Stimulated activated CD4-positive, alpha-beta T cell treated with anti-CD3 and anti-CD28 coated beads, Interleukin-15, amount 100 ng/mL, for 1 hour (primary cell): ENCODE results near the gene MSX1.
"Not testable (repeated sequence)": the region's sequence is repeated elsewhere in the genome, so short reads cannot be mapped to it uniquely, and the experiment has no call there.

Source experiments
- DNase-seq, 2 donors: peaks; one replicate each; pipeline ENCODE4 v3.0.0-alpha.2; 2020; ENCODE audit warnings: low read depth in 1 of 2, low spot score in 1 of 2

MSX1 gene

DNA sequence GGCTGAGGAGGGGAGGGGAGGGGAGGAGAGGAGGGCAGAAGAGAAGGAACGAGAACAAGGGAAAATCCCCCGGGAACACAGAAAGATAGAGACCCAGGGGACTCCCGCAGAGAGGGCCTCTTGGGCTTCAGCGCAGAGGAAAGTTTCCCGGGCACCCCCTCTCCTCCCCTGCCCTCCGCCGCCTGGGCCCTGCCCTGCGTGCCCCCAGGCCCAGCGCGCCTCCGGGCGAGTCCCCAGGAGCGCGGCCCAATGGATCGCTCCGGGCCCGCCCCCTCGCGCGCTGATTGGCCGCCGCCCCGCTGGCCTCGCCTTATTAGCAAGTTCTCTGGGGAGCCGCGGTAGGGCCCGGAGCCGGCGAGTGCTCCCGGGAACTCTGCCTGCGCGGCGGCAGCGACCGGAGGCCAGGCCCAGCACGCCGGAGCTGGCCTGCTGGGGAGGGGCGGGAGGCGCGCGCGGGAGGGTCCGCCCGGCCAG lies at the start of gene MSX1:
Gene MSX1, plus strand, starts transcription at position 341 of the 474 bp plus-strand sequence. CDS start 235 bp downstream, outside the sequence.
- peak in 1 of 2 donors; percentile 28 for DNase-seq

GRCh38 chr4:4810092-4810774 lies 49.2 kb upstream of the MSX1 start:
- DNase-seq, result no peak

DNA sequence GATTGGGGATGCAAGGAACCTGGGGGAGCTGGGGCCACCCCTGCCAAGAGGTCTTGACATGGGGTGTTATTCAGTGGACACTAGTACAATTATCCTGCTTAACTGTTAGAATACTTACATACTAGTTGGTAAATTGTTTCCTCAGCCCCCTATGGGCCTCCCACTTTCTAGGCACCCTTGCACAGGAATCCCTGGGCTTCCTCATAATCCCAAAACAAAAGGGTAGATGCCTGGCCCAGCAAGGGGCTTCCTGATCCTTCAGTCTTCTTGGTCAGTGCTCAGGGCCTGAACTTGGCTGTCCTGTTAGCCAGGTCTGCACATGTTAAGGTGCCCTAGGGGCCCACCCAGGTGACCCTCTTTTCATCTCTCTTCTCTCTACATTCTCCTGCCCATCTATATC lies 48.7 kb upstream of the MSX1 start:
- DNase-seq, result no peak

DNA sequence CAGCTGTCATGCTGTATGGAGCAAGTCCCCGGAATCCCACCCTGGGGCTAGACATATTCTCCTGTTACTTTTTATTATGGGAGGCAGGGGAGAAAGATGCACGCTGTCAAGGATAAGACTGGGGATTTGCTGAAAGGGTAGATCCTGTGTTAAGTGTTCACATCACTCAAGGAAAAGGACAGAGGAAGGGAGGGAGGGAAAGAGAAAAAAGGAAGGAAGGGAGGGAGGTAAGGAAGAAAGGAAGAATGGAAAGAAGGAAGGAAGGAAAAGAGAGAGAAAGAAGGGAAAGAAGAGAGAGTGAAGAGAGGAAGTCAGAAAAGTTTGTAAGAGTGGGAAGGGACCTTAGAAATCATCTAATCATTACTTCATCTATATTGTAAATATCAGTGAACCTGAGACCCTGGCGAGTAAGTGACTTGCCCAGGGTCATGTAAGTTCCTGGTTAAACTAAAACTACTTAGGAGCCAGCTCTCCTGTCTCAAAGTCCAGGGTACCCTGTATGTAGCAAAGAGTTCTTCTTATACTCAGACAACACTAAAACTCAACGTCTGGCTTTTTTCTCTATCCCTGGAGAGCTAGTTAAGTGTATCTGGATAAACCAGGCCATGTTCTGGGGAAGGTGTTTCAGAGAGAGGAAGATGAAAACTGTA lies 47.2 kb upstream of the MSX1 start:
- no peak for DNase-seq

GRCh38 chr4:4818415-4819212 lies 40.9 kb upstream of the MSX1 start:
- no peak for DNase-seq

DNA sequence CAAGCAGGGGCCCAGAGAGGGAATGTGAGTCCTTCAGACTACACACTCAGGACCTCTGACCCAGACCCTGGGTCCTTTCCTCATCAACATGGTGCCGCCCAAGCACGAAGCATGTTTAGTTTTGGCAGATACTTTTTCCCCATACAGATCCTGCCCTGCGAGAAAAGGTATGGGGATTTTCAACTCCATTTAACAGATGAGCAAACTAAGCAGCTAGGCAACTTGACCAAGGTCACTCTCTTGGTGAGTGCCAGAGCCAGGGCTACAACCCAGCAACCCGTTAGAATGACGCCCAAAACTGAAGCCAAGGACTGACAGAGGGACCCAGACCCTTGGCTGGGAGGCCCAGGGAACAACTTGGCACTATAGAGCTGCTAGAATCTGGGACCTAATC lies 40.3 kb upstream of the MSX1 start:
- DNase-seq, result no peak

- DNase-seq, result no peak
Observed at GRCh38 chr4:4820261-4820660, 39.2 kb upstream of the MSX1 start.

DNA sequence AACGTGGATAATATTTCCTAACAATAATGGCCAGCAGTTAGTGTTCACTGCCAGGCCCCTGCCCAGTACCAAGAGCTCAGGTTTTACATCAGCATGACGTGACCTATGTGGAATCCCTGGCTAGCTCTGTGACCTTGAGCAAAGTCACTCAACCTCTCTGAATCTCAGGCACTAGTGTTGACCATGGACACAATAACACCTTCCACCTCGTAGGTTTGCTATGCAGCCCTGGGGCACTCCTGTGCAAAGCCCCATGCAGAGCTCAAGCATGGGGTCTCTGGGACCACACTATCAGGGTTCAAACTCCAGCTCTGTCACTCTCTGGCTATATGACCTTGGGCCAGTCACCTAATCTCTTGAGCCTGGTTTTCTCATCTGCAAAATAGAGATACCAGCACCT lies 38.7 kb upstream of the MSX1 start:
- DNase-seq, result no peak

DNA sequence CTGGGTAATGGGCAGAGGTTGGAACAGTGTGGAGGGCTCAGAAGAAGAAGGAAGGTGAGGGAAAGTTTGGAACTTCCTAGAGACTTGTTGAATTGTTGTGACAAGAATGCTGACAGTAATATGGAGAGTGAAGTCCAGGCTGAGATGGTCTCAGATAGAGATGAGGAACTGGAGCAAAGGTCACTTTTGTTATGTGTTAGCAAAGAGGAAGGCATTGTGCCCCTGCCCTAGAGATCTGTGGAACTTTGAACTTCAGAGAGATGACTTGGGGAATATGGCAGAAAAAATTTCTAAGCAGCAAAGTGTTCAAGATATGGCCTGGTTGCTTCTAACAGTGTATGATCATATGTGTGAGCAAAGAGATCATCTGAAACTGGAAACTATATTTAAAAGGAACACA lies 37.9 kb upstream of the MSX1 start:
- DNase-seq, result no peak

- DNase-seq, result not testable (repeated sequence)
Observed at GRCh38 chr4:4822286-4822685, 37.2 kb upstream of the MSX1 start.

DNA sequence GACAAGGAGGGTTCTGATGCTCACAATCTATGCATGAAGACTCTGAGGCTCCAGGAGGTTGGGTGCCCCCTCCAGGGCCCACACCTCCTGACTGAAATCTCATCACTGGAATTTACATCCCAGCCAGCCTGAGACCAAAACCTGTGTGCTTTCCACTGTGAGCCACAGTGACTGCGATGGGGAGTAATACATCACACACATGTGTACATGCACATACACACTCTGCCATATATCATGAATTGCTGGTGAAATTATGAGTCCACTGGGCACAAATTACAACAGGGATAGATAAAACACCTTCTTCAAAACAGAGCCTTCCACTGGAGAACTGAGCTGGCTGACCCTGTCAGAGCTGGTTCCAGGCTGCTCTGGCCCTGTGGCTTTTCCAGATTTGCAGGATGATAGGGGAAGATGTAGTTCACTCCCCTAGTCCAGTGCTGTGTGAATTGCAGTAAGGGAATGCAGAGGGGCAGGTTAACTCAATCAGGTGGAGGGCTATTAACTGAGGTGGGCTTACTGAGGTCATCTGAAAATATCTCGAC lies 35.8 kb upstream of the MSX1 start:
- DNase-seq, result no peak

GRCh38 chr4:4824232-4824631 lies 35.2 kb upstream of the MSX1 start:
- no peak for DNase-seq

DNA sequence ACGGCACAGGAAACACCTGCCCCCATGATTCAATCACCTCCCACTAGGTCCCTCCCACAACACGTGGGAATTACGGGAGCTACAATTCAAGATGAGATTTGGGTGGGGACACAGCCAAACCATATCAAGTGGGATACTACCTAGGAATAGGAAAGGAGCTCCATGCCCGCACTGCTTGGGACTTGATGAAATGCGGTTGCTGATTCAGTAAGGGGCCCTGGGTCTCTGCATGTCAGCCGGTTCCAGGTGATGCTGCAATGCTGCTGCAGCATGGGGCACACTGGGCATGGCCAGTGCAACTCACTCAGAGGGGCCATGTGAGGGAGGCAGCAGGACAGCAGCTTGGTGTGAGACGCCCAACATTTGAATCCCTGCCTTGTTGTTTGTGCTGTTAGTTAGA lies 34.0 kb upstream of the MSX1 start:
- DNase-seq, result no peak

DNA sequence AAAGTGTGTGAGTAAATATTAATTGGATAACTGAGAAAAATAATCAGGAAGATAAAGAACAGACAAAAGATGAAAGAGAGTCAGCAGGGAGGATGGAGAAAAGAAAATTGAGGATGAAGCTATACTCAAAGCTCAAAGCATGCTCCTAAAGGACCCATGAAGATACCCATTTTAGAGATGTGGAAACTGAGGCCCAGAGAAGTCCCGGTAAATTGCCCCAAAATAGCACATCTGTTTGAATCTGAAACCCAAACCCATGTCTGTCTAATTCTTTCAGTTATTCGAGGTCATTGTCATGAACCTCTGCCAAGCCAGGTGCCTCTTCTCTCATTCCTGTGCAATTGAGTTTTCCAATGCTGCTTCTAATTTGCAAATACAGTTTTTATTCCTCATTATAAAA lies 29.6 kb upstream of the MSX1 start:
- no peak for DNase-seq

GRCh38 chr4:4831266-4831665 lies 28.2 kb upstream of the MSX1 start:
- DNase-seq, result no peak

DNA sequence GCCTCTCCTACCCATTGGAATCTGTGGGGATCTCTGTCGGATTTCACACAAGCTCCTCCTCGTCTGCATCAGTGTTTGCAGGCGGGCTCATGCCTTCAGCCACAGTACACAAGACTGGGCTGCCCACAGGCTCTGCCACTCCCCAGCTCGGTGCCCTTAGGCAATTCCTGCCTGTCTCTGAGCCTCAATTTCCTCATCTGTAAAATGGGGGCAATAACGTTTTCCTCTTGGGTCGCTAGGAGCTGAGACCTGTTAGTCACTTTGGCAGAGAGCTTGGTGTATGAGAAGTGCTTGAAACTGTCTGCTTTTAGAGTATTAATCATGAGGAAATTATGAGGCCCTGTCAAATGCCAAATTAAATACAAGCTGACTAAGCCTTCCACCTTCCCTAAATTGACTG lies 27.6 kb upstream of the MSX1 start:
- no peak for DNase-seq

- DNase-seq, result no peak
Observed at GRCh38 chr4:4836044-4836443, 23.4 kb upstream of the MSX1 start.

DNA sequence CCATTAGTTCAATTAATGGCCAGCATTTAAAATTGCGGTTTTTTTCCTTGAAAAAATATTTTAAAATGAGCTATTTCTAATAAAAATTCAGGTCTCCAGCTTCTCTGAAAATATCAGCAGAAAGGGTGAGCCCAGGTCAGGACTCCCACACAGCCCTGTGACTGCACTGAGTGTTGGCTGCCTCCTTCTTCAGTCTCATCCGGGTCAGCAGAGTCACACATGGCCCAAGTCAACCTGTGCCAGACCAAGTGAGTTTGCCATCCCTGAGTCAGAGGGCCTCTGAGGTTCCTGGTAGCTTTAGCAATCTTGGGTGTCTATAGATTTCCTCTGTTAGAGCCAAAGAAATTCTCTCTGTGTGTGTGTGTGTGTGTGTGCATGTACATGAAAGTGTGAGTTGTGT lies 22.1 kb upstream of the MSX1 start:
- no peak for DNase-seq

- DNase-seq, result no peak
Observed at GRCh38 chr4:4838051-4838935, 21.2 kb upstream of the MSX1 start.

- no peak for DNase-seq
Observed at GRCh38 chr4:4838936-4839810, 20.3 kb upstream of the MSX1 start.
